Endothelial cell of hepatic sinusoid (primary cell): ENCODE measurements around the gene STOX1.
"Not testable (repeated sequence)": the region's sequence is repeated elsewhere in the genome, so short reads cannot be mapped to it uniquely, and the experiment has no call there.

Experiments
- in situ Hi-C: cut with HindIII; loops from 2 replicates; pipeline ENCODE4 v1.10.0; 2017; ENCODE audit warnings: low sequenced_read_pairs

The STOX1 gene

GRCh38 chr10:68826764-68827591, at the start of gene STOX1:
STOX1 (plus strand) TSS chr10:68827531; CDS start chr10:68827624, 93 bp downstream.
- in situ Hi-C loops: no loop called here

GRCh38 chr10:68781613-68782574, 45.4 kb upstream of the STOX1 start:
- in situ Hi-C loops: no loop called here

- in situ Hi-C loops: no loop called here
Measured at GRCh38 chr10:68784476-68784875, 42.9 kb upstream of the STOX1 start.

GRCh38 chr10:68787813-68788212, 39.5 kb upstream of the STOX1 start:
- in situ Hi-C loops: no loop called here

- in situ Hi-C loops: no loop called here
Measured at GRCh38 chr10:68790476-68790875, 36.9 kb upstream of the STOX1 start.

GRCh38 chr10:68792115-68792514, 35.2 kb upstream of the STOX1 start:
- in situ Hi-C loops: no loop called here

- in situ Hi-C loops: no loop called here
Measured at GRCh38 chr10:68795886-68796532, 31.3 kb upstream of the STOX1 start.

GRCh38 chr10:68796605-68797004, 30.7 kb upstream of the STOX1 start:
- in situ Hi-C loops: no loop called here

- in situ Hi-C loops: loop anchor here (5.0 kb wide), 1 partner anchor 73 kb away; no protein-coding TSS in a partner anchor
Measured at GRCh38 chr10:68800211-68800610, 27.1 kb upstream of the STOX1 start.

- in situ Hi-C loops: loop anchor here (5.0 kb wide), 1 partner anchor 77 kb away; no protein-coding TSS in a partner anchor
Measured at GRCh38 chr10:68804692-68805091, 22.6 kb upstream of the STOX1 start.

GRCh38 chr10:68810830-68811229, 16.5 kb upstream of the STOX1 start:
- in situ Hi-C loops: not testable (repeated sequence)

GRCh38 chr10:68811314-68812009, 15.9 kb upstream of the STOX1 start:
- in situ Hi-C loops: no loop called here

- in situ Hi-C loops: no loop called here
Measured at GRCh38 chr10:68812420-68812819, 14.9 kb upstream of the STOX1 start.

GRCh38 chr10:68813559-68813958, 13.8 kb upstream of the STOX1 start:
- in situ Hi-C loops: no loop called here

GRCh38 chr10:68816796-68817412, 10.4 kb upstream of the STOX1 start:
- in situ Hi-C loops: no loop called here

GRCh38 chr10:68820359-68820758, 7.0 kb upstream of the STOX1 start:
- in situ Hi-C loops: not testable (repeated sequence)

GRCh38 chr10:68822626-68823025, 4.7 kb upstream of the STOX1 start:
- in situ Hi-C loops: not testable (repeated sequence)

GRCh38 chr10:68827592-68827959, 245 bp downstream of the STOX1 start:
- in situ Hi-C loops: not testable (repeated sequence)

- in situ Hi-C loops: not testable (repeated sequence)
Measured at GRCh38 chr10:68828083-68828601, 811 bp downstream of the STOX1 start.

- in situ Hi-C loops: no loop called here
Measured at GRCh38 chr10:68828833-68829232, 1.5 kb downstream of the STOX1 start.
